HK-2 (cell line): ENCODE measurements around the gene ASPHD1.
"Not testable (repeated sequence)": the region's sequence is repeated elsewhere in the genome, so short reads cannot be mapped to it uniquely, and the experiment has no call there.

Experiments used
- DNase-seq: peaks from one replicate; pipeline ENCODE4 v3.0.0-alpha.2; 2018; ENCODE audit not compliant: unreplicated experiment

The ASPHD1 gene

GRCh38 chr16:29900102-29900887 lies at the start of gene ASPHD1:
Gene ASPHD1, plus strand, starts transcription at chr16:29900488. Its CDS starts 484 bp downstream, at chr16:29900972.
- peak; percentile 93 for DNase-seq

DNA sequence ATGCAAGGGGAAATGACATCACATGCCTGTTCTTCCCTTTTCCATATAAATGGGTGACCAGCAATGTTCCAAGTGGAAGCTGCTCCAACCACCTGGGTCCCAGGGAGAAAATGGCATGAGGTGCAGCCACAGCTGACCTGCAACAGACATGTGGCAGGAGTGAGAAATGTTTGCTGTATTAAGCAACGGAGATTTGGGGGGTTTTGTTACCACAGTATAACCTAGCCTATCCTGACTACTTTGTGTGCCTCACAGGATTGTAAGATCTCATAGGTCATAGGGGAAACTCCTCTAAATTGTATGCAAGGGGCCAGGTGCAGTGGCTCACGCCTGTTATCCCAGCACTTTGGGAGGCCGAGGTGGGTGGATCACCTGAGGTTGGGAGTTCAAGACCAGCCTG lies 49.3 kb upstream of the ASPHD1 start:
- DNase-seq: no peak

DNA sequence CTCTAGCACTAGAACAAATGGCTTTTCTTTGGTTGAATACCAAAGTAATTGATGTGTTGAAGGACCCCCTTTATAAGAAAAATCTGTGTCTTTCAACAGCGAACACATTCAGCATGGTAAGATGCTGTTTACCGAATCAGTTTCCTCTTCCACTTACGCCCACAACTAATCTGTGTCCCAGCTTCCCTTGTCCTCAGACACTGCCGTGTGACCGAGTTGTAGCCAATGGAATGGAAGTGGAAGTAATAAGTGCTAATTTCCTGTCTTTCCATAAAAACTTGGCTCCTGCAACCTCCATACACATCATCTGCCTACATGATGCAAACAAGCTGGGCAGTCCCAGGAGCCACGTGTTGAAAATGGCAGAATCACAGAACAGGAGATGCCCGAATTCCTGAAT lies 47.6 kb upstream of the ASPHD1 start:
- DNase-seq: no peak

- DNase-seq: no peak
Measured at GRCh38 chr16:29854520-29855100, 45.7 kb upstream of the ASPHD1 start.

DNA sequence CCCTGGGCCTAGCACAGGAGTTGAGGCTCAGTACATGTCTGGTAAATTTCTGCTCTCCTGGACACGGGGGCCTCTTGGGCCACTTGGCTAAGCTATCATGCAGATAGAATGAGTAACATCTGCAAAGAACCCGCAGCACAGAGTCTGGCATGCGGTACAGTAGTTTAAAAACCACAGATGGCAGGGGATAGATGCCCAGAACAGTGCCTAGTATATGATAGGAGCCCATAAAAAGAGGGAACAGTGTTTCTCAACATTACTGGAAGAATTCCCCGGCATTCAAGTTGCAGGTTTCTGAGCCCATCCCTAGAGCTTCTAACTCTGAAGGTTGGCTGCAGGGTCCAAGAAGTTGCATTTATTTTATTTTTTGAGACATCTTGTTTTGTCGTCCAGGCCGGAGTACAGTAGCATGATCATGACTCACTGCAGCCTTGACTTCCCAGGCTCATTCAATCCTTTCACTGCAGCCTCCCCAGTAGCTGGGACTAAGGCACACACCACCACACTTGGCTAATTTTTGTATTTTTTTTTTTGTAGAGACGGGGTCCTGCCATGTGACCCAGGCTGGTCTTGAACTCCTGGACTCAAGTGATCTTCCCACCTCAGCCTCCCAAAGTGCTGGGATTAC lies 43.0 kb upstream of the ASPHD1 start:
- peak; percentile 34 for DNase-seq

- DNase-seq: no peak
Measured at GRCh38 chr16:29858149-29858849, 42.0 kb upstream of the ASPHD1 start.

DNA sequence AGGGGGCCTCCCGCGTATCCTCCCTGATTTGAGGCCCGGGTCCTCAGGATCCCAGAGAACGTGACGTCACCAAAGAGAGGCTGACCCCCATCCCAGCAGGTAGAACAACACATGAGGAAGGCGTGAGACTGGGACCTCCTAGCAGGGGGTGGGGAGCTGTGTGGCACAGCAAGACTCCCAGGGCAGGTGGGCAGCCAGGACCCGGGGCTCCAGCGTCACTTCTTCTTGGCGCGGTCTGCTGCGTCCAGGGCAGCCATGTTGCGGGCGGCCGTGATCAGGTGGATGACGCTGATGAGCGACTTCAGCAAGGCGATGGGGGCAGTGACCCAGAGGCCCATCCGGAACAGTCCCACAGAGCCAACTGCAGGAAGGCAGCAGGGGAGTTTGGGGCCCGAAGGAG lies 41.3 kb upstream of the ASPHD1 start:
- DNase-seq: no peak

- DNase-seq: no peak
Measured at GRCh38 chr16:29860218-29860617, 40.1 kb upstream of the ASPHD1 start.

DNA sequence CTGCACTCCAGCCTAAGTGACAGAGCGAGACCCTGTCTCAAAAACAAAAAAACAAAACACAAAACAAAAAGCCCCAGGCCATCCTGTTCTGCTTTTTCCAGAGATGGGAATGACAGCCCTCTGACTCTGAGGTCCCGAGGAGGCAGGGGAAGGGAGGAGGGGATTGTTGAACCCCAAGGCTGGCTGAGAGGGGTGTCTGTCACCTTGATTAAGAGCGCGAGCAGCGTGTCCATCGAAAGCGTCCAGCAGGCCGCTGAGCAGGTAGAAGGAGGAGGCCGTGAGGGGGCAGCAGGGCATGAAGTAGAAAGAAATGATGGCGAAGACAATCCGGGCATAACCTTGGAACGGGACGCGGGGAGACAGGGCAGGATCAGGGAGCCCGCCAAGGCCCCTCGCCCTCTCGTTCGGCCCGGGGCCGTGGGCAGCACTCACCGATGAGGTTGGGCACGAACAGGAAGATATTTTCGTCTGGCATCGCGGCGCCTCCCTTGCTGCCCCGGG lies 37.9 kb upstream of the ASPHD1 start:
- peak; percentile 25 for DNase-seq

DNA sequence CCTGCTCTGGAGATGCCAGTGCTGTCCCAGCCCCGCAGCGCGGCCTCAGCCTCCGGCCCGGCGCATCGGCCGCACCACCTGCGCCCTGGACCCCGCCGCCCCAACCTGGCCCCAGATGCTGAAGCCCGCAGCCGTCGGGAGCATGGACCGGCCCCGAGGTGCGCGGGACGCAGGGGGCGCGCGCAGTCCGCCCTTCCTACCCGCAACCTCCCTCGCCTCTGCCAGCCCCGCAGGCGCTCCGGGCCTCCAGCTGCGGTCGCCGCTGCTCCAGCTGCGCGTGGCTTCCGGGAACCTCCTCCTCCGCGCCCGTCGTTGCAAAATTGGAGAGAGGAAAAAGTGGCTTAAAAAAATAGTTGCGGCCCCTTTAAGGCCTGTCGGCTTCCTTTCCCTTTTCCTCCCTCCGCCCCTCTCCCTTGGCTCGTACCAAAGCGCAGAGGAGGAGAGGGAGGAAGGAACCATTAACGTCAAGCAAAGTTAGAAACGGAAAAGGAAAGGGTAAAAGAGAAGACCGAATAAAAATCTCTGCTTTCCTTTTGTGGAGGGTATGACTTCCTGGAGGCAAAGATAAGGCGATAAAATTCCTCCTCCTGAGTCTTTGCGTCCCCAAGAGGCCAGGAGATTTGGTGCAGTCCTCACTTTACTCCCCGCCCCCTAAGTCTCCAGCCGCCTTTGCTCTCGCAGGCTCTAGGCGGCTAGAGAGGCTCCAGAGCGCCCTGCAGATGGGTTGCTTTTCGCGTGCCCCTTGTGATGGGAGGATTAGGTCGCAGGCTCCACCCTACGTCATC lies 37.2 kb upstream of the ASPHD1 start, which contains the start of gene CDIPT:
CDIPT (minus strand) TSS at position 343 of the 785 bp plus-strand sequence. CDS start 369 bp downstream, outside the sequence.
- peak; percentile 85 for DNase-seq

DNA sequence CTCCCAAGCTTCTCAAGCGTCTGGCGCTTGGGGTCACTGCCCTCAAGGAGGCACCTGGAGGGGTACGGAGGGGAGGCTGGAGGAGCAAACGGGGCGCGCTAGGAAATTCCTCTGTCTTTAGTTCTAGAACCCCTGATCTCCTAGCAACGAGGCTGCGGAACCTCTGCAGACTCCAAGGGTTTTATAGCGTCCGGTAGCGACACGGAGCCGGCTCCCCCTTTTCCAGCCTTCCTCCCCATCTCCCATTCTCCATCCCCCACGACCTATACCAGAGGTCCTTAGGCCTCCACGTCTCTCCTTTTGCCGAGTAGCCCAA lies 36.7 kb upstream of the ASPHD1 start:
- no peak for DNase-seq

DNA sequence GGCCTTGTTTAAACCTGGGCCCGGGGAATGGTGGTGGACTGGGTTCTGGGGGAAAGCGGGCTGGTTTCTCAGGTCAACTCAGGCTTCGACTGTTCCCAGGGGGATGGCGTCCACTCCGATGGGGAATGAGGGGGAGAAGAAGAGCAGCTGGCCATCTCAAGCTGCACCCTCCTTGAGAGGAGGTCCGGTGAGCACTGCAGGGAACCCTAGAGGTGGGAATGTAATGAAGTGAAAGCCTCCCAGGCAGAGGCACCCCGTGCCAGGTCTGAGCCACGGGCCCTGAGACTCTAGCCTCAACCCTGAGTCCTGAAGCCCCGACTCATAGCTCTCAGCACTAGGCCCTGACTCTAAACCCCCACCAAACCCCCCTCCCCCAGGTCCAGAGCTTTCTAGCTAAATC lies 36.1 kb upstream of the ASPHD1 start:
- no peak for DNase-seq

GRCh38 chr16:29868396-29869009 lies 31.8 kb upstream of the ASPHD1 start:
- DNase-seq: no peak

- DNase-seq: not testable (repeated sequence)
Measured at GRCh38 chr16:29869067-29869466, 31.2 kb upstream of the ASPHD1 start.

DNA sequence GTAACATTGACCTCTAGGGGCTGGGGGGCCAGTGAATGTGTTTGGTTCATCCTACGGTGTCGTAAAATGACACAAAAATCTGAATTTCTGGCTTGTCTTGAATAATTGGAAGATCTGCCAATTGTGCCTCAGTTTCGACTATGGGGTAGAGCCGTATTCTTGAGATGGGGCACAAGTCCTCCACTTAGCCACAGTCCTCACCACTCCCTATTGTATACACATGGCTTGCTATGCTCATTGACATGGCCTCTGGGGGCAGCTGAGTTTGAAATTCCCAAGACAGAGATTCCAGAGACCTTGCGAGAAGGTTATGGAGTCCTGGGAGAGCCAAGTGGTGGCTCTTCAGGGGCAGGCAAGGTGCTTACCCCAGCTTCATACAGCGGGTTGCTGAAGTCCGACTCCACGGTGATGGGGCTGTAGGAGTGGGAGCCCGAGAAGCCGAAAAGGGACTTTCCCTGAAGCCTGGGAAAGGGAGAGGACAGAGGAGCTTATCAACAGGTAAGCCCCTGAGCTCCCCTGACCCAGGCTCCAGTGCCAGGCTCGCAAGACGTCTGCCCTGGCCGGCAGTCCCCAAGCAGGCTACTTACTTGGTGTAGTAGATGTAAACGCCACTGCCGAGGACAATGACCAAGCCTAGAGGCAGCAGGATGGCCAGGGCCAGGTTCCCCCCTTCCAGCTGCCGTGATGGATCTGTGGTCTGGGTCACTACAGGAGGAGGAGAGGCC lies 28.3 kb upstream of the ASPHD1 start:
- no peak for DNase-seq

DNA sequence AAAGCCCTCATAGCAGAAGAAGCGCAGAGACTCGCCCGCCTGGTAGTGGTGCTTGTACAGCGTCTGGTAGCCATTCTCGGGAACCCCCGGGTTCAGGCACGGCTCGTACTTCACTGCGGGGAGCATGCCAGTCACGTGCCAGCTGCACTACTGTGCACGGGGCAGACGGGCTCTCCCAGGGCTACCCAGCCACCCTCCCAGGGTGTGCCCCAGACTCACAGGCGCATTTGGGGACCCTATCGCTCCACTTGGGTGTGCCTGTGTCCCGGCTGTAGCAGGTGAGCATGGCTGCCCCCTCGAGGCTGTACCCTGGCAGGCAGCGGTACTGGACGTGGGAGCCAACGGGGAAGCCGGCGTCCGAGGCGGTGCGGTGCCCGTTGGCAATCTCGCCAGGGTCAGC lies 27.0 kb upstream of the ASPHD1 start:
- no peak for DNase-seq

DNA sequence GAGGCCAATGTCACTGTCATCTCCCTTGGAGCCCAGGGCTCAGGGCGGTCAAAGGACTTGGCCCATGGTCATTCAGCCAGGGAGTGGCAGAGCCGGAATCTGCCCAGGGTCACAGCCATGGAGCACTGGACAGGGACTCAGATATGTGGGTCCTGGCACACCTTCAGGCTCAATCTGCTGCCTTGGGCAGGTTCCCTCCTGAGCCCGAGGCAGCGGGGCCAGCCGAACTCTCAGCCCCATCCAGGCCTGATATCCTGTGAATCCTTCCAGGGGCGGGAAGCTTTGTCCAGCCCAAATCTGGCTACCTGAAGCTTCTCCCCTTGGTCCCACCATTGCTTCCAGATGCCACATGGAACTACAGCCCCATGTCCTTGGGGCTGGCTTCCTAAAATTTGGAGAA lies 25.1 kb upstream of the ASPHD1 start:
- no peak for DNase-seq

DNA sequence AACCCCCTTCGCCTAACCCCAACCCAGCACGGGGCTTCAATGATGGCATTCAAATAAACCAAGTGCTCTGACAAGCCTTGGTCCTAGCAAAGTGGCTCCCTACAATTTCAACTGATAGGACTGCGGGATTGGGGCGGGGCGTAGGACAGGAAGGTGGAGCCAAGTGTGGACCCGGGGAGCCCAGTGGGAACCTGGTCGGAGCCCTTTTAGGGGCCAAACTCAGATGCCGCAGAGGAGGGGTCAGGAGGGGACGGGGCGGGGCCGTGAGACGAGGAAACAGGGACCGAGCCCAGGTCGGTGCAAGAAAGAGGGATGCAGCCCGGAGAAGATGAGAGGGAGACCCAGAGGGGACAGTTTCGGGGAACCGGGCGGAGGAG lies 24.1 kb upstream of the ASPHD1 start:
- DNase-seq: no peak

- no peak for DNase-seq
Measured at GRCh38 chr16:29876594-29877249, 23.6 kb upstream of the ASPHD1 start.
